NCI-H2196 treated with DMSO at 0.1 percent for 48 hours (cell line): Measurements from ENCODE around the gene LRMDA.
"Not testable (repeated sequence)": the region's sequence is repeated elsewhere in the genome, so short reads cannot be mapped to it uniquely, and the experiment has no call there.

Experiments used
- DNase-seq: peaks from one replicate; lab custom pipeline; 2025; ENCODE audit not compliant: unreplicated experiment; lab: John Stamatoyannopoulos, UW

LRMDA gene

DNA sequence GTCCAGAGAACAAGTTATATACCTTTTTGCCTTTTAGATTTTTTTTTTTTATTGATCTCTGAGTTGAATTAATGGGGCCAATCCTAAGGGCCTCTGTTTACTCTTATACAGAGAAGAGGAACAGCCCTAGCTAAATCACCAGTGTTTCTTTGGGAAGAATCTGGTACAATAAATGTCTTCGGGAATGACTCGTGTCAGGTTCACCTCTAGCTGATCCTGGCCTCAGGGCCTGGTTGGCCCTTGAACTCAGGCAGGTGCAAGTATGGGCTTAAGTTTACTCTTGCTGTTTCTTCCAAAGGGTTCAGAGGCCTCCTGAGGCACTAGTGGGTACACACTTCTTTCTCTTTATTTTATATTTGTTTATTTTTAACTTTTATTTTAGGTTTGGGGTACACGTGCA, 71.0 kb downstream of the LRMDA start:
- no peak for DNase-seq

DNA sequence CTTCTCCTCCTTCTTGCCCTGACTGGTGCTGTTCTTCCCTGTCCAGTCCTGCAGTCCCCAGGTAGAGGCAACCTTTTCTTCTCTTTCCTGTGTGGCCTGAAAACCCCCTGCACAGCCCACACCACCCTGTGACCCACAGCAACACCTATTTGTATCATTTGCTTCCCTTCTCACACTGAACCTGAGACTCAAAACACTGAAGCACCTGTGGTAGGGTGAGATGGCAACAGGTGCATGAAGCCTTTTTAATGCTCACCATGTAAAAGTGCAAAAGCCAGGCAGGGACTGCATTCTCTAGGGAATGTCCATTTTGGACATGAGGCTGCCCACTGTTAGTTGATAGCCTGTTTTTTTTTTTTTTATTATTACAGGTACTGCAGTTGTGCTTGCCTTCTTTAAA, 71.4 kb downstream of the LRMDA start:
- DNase-seq = no peak

DNA sequence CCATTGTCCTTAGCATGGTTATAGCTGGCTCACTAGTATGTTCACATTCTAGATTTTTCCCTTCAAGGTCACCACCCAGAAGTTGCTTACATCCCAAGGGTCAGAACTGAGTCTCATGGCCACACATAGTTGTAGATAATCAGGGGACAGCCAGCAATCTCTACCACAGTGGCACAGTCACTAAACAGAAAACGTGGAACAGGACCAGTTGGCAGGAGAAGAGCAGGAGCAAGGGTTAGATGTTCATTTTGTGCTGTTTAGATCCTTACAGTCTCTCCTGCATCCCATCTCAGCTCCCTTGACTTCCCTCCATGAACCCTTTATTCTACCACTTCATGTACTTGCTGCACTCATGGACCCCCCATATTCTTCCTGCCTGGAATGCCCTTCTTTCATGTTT, 73.9 kb downstream of the LRMDA start:
- DNase-seq = no peak

DNA sequence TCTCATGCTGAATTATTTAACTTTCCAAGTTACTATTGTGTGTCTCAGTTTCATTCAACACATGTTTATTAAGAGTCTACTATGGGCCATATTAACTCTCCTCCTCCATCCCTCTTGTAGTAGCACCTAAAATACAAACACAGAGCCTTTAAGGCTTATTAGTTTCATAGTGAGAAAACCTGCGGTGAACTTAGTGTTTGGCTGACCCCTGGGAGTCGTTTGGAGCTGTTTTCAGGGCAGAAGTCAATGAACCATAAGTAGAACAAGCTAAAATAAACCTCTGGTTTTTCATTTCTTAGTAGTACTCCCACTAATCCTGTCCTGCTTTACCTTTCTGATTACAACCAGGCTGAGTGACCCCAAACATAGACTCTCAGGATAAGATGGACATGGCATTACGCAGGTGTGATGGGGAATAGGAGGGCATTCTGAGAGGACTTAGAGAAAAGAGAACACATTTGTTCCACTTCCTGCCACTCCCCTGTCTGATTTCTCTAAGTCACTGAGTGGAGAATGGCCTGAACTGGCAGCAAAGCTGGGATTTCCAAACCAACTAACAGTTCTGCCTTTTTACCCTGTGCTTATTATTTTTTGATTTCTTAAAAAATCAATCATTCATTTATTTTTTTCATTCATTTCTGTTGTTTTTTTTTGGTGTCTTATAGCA, 74.5 kb downstream of the LRMDA start:
- no peak for DNase-seq

DNA sequence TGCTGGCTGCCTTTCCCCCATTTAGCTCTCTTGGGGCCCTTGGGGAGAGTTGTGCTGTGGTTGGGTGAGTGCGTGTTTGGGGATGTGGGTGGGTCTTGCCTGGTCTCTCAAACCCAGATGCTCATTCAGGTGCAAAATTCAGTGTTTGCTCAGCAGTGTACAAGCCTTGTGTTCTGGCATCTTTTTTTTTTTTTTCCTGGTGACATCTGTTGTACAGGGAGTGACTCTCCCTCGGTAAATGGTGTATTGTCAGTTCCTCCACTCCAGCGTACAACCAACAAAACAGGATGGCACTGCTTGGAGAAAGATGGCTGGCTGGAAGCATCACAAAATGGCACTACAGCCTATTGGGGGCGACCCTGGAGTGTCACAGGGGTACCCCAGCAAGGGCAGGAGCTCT, 75.5 kb downstream of the LRMDA start:
- no peak for DNase-seq

DNA sequence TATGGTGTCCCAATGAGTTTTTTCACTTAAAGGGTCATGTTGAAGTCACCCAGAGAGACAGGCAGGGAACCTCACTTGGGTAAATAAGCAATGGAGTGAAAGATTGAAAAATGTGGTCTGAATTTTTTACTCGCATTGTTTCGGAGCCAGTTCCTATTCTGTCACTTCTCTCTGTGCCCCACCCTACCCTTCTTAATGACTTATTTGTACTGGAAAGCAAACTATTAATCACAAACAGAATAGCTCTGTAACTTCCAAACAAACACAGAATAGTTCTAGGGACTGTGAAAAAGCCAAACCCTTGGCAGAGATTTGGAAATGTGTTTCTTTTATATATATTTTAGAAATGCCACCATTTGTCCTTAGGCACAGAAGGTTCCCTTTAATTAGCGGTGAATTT, 76.0 kb downstream of the LRMDA start:
- DNase-seq = no peak

DNA sequence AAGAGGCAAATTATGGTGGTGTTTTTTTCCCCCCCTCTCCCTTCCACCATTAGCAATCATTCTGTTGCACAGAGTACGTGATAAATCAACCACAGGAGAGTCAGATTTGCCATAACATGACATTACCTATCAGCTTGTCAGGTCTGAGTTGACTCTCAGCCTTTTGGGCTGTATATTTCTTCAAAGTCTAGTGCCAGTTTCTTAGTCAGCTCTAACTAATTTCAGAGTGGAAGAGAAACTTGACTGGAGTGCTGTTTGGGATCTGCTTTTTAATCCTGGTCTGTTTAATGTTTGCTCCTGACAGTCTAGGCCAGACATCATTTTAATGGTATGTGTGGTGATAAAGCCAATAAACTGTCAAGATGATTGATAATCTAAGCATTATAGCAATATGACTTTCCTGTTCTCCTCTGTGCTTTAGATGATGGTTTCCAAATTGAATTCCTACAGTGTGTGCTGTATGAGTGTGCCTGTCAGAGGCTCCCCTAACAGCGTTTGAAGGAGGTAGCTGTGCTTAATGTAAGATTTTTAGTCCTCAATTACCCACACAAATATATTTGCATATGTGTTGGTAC, 76.9 kb downstream of the LRMDA start:
- no peak for DNase-seq

DNA sequence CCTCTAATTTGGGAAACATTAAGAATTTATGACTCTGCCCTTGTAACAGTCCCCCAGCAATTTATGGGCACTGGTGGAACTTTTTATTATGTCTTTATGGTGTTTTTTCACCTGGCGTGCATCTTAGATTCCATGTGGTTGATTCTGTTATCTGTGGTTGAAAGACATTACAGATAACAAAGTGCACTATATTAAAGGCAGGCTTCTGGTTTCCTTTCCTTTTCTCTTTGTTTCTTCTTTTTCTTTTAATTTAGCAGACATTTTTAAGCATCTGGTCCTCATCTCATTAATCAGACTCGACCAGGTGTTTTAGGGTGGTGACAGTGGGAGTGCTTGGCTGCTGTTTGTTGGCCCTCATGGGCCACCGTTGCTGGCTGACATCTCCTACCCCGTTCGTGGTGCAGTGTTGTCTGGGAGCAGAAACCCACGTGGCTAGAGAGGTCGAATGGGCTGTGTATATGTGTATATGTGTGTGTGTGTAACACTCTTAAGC, 77.4 kb downstream of the LRMDA start:
- DNase-seq = no peak

DNA sequence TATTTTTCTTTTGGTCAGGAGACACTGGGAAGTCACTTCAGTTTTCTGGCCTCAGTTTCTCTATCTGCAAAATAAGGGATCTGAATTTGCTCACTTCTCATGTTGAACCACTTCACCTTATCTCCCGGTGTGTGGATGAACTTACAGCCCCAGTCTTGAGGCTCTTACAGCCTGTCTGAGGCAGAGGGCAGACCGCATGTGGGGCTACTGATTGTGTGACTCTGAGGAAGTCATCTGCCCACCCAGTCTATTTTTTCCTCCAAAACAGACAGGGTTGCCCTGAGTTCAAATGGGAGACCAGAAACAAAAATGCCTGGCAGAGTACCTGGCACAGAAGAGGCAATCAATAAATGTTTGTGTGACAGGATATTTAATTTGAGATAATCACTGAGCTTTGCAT, 78.3 kb downstream of the LRMDA start:
- no peak for DNase-seq

DNA sequence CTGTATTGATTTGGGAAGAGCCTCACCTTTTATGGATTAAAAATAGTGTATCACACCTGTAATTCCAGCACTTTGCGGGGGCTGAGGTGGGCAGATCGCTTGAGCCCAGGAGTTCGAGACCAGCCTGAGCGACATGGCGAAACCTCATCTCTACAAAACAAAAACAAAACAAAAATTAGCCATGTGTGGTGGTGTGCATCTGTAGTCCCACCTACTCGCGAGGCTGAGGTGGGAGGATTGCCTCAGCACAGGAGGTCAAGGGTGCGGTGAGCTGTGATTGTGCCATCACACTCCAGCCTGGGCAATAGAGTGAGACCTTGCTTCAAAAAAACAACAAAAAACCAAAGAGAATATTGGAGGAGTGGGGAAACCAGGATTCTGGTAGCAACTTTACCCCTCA, 79.6 kb downstream of the LRMDA start:
- DNase-seq = no peak

DNA sequence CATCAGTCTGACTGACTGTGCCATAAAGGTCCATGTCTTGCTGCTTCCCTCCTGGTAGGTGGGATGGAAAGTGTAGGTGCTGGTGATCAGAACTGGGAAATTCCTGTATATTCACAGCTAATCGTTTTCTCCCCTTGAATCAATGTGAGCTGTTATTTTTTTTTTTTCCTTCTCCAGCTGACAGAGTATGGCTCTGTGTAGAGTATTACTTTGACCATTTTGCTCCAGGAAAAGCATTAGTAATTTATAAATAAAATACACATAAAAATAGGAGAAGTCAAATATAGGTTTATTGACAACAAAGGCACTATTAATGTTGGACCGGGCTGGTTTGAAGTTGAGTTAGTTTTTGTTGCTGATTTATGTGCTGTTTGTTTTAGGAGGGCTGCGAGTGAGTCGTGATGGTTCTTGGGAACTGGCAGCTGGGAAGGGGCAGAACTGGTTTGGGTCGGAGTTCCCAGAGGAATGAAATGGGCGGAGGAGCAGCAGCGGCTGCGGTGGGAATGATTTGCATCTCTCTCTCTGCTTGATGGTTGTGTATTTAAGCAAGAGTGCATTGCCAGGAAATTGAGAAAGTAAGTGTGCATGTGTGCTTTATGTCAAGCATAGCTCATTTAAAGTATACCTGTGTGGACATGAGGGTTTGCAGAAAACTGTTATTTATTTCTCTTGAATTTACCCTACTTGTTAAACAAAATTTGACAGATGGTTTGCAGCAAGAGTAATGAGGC, 80.9 kb downstream of the LRMDA start:
- DNase-seq = no peak

DNA sequence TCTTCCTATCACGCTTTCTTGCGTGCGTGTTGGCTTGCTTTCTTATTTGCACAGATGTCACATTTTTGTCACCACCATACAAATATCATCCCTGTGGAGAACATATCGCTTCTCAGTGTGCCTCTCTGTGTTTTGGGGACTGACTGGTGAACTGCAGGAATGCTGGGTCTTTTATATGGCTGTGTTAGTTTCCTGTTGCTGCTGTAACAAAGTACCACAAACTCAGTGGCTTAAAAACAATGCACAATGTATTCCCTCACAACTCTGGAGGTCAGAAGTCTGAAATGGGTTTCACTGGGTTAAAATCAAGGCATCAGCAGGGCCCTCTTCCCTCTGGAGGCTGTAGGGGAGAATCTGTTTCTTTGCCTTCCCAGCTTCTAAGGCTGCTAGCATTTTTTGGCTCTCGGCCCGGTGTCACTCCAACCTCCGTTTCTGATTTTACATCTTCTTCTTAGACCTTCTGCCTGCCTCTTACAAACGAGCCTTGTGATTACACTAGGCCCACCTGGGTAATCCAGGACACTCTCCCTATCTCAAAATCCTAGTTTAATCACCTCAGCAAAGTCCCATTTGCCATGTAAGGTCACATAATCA, 82.0 kb downstream of the LRMDA start:
- no peak for DNase-seq

DNA sequence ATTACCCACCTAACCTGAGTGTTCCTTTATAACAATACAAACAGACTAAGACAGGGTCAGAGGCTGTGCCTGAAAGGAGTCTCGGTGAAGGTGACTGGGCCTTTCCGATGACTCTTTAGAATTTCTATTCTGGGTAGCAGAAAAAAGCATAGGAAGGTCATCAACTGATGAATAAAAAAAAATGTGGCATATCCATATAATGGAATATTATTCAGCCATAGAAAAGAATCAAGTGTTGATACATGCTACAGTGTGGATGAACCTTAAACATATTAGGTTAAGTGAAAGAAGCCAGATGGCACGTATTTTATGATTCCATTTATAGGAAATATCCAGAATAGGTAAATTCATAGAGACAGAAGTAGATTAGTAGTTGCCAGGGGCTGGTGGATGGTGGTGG, 83.4 kb downstream of the LRMDA start:
- no peak for DNase-seq

DNA sequence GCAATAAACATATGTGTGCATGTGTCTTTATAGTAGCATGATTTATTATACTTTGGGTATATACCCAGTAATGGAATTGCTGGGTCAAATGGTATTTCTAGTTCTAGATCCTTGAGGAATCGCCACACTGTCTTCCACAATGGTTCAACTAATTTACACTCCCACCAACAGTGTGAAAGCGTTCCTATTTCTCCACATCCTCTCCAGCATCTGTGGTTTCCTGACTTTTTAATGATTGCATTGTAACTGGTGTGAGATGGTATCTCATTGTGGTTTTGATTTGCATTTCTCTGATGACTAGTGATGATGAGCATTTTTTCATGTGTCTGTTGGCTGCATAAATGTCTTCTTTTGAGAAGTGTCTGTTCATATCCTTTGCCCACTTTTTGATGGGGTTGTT, 84.7 kb downstream of the LRMDA start:
- DNase-seq = not testable (repeated sequence)

DNA sequence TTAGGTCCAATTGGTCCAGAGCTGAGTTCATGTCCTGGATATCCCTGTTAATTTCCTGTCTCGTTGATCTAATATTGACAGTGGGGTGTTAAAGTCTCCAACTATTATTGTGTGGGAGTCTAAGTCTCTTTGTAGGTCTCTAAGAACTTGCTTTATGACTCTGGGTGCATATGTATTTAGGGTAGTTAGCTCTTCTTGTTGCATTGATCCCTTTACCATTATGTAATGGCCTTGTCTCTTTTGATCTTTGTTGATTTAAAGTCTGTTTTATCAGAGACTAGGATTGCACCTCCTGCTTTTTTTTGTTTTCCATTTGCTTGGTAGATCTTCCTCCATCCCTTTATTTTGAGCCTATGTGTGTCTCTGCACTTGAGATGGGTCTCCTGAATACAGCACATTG, 87.8 kb downstream of the LRMDA start:
- not testable (repeated sequence) for DNase-seq

DNA sequence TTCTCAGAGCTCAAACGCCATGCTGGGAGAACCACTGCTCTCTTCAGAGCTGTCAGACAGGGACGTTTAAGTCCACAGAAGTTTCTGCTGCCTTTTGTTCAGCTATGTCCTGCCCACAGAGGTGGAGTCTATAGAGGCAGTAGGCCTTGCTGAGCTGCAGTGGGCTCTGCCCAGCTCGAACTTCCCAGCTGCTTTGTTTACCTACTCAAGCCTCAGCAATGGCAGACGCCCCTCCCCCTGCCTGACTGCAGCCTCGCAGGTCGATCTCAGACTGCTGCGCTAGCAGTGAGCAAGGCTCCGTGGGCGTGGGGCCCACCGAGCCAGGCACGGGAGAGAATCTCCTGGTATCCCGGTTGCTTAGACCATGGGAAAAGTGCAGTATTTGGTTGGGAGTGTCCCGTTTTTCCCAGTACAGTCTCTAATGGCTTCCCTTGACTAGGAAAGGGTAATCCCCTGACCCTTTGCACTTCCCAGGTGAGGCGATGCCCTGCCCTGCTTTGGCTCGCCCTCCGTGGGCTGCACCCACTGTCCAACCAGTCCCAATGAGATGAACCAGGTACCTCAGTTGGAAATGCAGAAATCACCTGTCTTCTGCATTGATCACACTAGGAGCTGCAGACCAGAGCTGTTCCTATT, 89.9 kb downstream of the LRMDA start:
- not testable (repeated sequence) for DNase-seq

DNA sequence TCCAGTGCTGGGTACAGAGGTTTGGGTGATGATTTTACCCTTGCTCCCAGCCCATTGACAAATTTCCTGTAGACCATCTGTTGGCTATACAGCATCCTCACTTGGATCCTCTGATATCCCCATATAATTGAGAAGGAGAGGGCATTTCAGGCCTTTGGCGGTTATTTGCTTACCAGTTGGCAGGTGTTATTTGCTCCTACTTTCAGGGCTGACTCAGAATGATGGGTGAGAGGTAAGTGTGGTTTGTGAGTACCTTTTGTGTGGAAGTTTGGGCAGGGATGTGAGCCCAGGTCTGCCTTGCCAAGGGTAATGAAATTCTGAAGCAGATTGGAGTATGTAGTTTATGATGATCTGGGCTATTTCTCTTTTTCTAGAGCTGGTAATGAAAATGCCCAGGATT, 93.6 kb downstream of the LRMDA start:
- DNase-seq = peak; percentile 1

DNA sequence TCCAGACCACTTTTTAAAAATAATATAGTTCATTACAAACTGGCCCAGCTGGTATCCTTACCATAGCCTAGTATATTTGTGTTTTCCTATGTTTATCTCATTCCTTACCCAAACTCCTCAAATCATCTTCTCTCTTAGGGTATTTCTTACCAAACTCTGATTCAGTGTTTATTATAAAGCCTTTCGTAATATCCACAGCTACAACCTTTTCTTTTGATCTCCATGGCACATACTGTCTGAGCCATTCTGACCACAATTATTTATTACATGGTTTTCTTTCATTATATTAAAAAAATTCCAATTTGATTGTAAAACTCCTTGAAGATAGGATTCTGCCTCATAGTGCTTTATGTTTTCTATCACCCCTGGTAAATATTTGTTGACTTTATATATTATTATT, 94.2 kb downstream of the LRMDA start:
- no peak for DNase-seq

DNA sequence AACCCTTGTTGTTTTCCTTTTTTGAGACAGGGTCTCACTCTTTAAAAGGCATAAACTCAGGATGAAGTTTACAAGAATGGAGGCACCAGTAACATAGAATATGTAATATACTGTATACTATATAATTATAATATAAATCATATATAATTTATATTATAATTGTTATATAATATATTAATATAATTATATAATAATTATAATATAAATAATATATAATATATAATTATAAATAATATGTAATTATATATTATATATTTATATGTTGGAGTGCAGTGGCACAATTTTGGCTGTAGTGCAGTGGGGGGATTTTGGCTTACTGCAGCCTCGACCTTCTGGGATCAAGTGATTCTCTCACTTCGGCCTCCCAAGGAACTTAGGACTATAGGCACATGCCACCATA, 96.1 kb downstream of the LRMDA start:
- no peak for DNase-seq

DNA sequence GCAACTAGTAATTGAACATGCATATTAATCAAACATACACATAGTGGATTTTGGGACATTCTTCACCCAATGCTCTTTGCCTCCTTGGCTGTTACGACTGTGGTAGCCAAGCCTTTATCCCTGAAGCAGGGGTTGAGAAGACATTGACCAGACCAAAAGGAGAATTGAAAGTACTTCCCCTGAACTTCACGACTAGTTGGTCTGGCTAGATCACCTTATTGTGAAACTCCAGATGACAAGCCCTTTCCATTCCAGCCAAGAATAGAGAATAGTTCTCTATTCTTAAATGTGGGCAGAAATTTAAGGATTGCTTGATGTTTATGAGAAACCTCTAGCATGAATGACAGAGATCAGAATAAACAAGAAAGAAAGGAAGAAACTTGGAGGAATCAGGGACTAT, 97.0 kb downstream of the LRMDA start:
- DNase-seq = no peak

DNA sequence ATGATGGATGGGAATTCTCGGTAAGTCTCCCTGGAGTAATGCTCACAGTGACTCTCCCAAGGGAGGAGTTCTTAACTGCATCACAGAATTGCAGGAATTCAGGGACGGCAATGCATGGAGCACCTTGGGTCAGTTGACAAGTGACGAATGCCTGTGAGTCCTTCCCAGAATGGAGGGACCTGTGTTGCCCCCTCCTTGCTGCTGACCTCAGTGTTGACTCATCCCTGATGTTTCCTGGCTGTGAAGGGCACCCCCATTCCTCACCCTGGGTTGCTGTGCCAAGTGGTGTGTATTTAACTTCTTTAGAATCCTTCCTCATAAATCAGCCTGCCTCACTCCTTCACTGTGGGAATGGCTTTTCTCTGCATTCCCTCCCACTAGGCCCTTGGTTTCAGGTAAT, 98.9 kb downstream of the LRMDA start:
- DNase-seq = no peak
